Stimulated activated CD4-positive, alpha-beta T cell treated with anti-CD3 and anti-CD28 coated beads, Interleukin-4, amount 100 ng/mL, for 4 hours (primary cell): ENCODE measurements around the gene HMGXB3.

ENCODE experiments used
- DNase-seq, 2 experiments: peaks; one replicate each; pipeline ENCODE4 v3.0.0-alpha.2; 2020

The HMGXB3 gene

GRCh38 chr5:150054569-150054968, 54.0 kb downstream of the HMGXB3 start:
- DNase-seq = no peak

GRCh38 chr5:150055326-150056074, 55.0 kb downstream of the HMGXB3 start:
- no peak for DNase-seq

- DNase-seq = no peak
Observed at GRCh38 chr5:150056075-150056443, 55.5 kb downstream of the HMGXB3 start.

GRCh38 chr5:150057052-150057451, 56.5 kb downstream of the HMGXB3 start:
- DNase-seq = no peak

GRCh38 chr5:150057511-150057910, 57.0 kb downstream of the HMGXB3 start:
- no peak for DNase-seq

- DNase-seq = no peak
Observed at GRCh38 chr5:150057996-150058395, 57.5 kb downstream of the HMGXB3 start.

- DNase-seq = no peak
Observed at GRCh38 chr5:150058480-150059126, 58.1 kb downstream of the HMGXB3 start.

GRCh38 chr5:150059623-150060022, 59.1 kb downstream of the HMGXB3 start:
- no peak for DNase-seq

- no peak for DNase-seq
Observed at GRCh38 chr5:150060471-150060870, 59.9 kb downstream of the HMGXB3 start.

GRCh38 chr5:150061538-150061995, 61.0 kb downstream of the HMGXB3 start:
- DNase-seq = no peak

- no peak for DNase-seq
Observed at GRCh38 chr5:150062216-150062922, 61.8 kb downstream of the HMGXB3 start.

GRCh38 chr5:150063638-150064037, 63.1 kb downstream of the HMGXB3 start:
- no peak for DNase-seq

- no peak for DNase-seq
Observed at GRCh38 chr5:150064681-150065220, 64.2 kb downstream of the HMGXB3 start.

GRCh38 chr5:150065346-150065745, 64.8 kb downstream of the HMGXB3 start:
- no peak for DNase-seq

GRCh38 chr5:150065886-150066285, 65.3 kb downstream of the HMGXB3 start:
- DNase-seq = no peak

GRCh38 chr5:150066436-150066835, 65.9 kb downstream of the HMGXB3 start:
- no peak for DNase-seq

- no peak for DNase-seq
Observed at GRCh38 chr5:150066901-150067396, 66.4 kb downstream of the HMGXB3 start.

- DNase-seq = no peak
Observed at GRCh38 chr5:150067405-150067960, 66.9 kb downstream of the HMGXB3 start.

- no peak for DNase-seq
Observed at GRCh38 chr5:150068071-150068470, 67.5 kb downstream of the HMGXB3 start.

- DNase-seq = no peak
Observed at GRCh38 chr5:150068472-150068871, 67.9 kb downstream of the HMGXB3 start.

- no peak for DNase-seq
Observed at GRCh38 chr5:150068961-150069645, 68.6 kb downstream of the HMGXB3 start.
